IMR-90 (cell line): ENCODE measurements around the gene TMX3. TPM values are rescaled to one million over a fixed set of nuclear protein-coding genes. Genes with fewer than 3 reads are reported as not detected.

Experiments
- ATAC-seq: fragments of 200-7000 bp; cut with Tn5 transposase; 2 replicates; pipeline ENCODE4 v1.9.1; 2020; ENCODE audit warnings: low read depth, mild to moderate bottlenecking, moderate library complexity
- BruUV-seq: library from RNA; stranded (reverse); fragments of 400-500 nt; replicated peaks from 2 replicates; lab custom pipeline; 2021; lab: Mats Ljungman, UMichigan
- CTCF ChIA-PET: fragments of 300-600 bp; formaldehyde crosslinking; extraction: SDS; loops from one replicate; lab custom pipeline; 2021; ENCODE audit warnings: antibody characterized with exemption; lab: Yijun Ruan, JAX
- POLR2A ChIA-PET: fragments of 300-600 bp; sonication (Branson Sonifier 250); formaldehyde crosslinking; loops from one replicate; lab custom pipeline; 2022; ENCODE audit warnings: antibody characterized with exemption; ENCODE audit not compliant: unreplicated experiment; lab: Charles Lee
- DNase-seq: peaks from one replicate; pipeline ENCODE4 v3.0.0; 2013
- H2AFZ ChIP-seq: replicated peaks from 2 replicates; pipeline ENCODE3; 2013; ENCODE audit warnings: low read length, mild to moderate bottlenecking; ENCODE audit not compliant: poor library complexity
- H2AK5ac ChIP-seq: 2 replicates; pipeline ENCODE4 v1.6.1; 2013; ENCODE audit warnings: low read depth, low read length, inconsistent platforms
- H2AK9ac ChIP-seq: replicated peaks from 2 replicates; pipeline ENCODE3; 2013; ENCODE audit warnings: mild to moderate bottlenecking, low read depth, low read length, moderate library complexity; ENCODE audit not compliant: poor library complexity
- H2BK120ac ChIP-seq: 2 replicates; pipeline ENCODE4 v1.6.1; 2013; ENCODE audit warnings: low read depth, low read length, inconsistent platforms
- H2BK15ac ChIP-seq: 3 replicates; pipeline ENCODE4 v1.6.1; 2013; ENCODE audit warnings: low read depth, low read length, inconsistent platforms
- H2BK20ac ChIP-seq: 2 replicates; pipeline ENCODE4 v1.6.1; 2013; ENCODE audit warnings: low read depth, mild to moderate bottlenecking, inconsistent platforms, low read length, moderate library complexity
- H2BK5ac ChIP-seq: 2 replicates; pipeline ENCODE4 v1.6.1; 2013; ENCODE audit warnings: mild to moderate bottlenecking, low read depth, low read length, inconsistent platforms; ENCODE audit not compliant: poor library complexity, severe bottlenecking
- H3K14ac ChIP-seq: replicated peaks from 2 replicates; pipeline ENCODE4 v1.6.1; 2013; ENCODE audit warnings: low read depth, low read length, inconsistent platforms
- H3K18ac ChIP-seq: 2 replicates; pipeline ENCODE4 v1.6.1; 2013; ENCODE audit warnings: low read depth, low read length, control low read depth
- H3K23ac ChIP-seq: 2 replicates; pipeline ENCODE4 v1.6.1; 2013; ENCODE audit warnings: low read depth, low read length, inconsistent platforms
- H3K27ac ChIP-seq: 2 replicates; pipeline ENCODE4 v1.5.1; 2013; ENCODE audit warnings: mild to moderate bottlenecking, control low read depth, low read length; ENCODE audit not compliant: insufficient read depth
- H3K27me3 ChIP-seq: 2 replicates; pipeline ENCODE4 v1.6.1; 2013; ENCODE audit warnings: low read length; ENCODE audit not compliant: control insufficient read depth, insufficient read depth
- H3K36me3 ChIP-seq: 2 replicates; pipeline ENCODE4 v1.6.1; 2013; ENCODE audit warnings: low read length, mixed read lengths; ENCODE audit not compliant: control insufficient read depth, insufficient read depth
- H3K4ac ChIP-seq: 2 replicates; pipeline ENCODE4 v1.6.1; 2013; ENCODE audit warnings: low read depth, low read length, inconsistent platforms
- H3K4me1 ChIP-seq: 2 replicates; pipeline ENCODE4 v1.6.1; 2013; ENCODE audit warnings: low read length, mixed read lengths; ENCODE audit not compliant: control insufficient read depth, insufficient read depth
- H3K4me2 ChIP-seq: 2 replicates; pipeline ENCODE4 v1.6.1; 2013; ENCODE audit warnings: low read depth, mild to moderate bottlenecking, control low read depth, low read length, moderate library complexity
- H3K4me3 ChIP-seq: 2 replicates; pipeline ENCODE4 v1.5.1; 2013; ENCODE audit warnings: low read depth, mild to moderate bottlenecking, control low read depth, low read length, moderate library complexity; ENCODE audit not compliant: insufficient read depth
- H3K56ac ChIP-seq: 2 replicates; pipeline ENCODE4 v1.6.1; 2013; ENCODE audit warnings: low read length, inconsistent platforms; ENCODE audit not compliant: insufficient read depth; ENCODE audit errors: extremely low read depth
- H3K79me1 ChIP-seq, 2 experiments: 2 replicates each; pipeline ENCODE4 v1.6.1; 2013; ENCODE audit warnings: low read length in 2 of 2, inconsistent platforms in 1 of 2, low read depth in 1 of 2
- H3K9ac ChIP-seq: 2 replicates; pipeline ENCODE4 v1.6.1; 2013; ENCODE audit warnings: low read depth, low read length, control low read depth
- H3K9me1 ChIP-seq: 2 replicates; pipeline ENCODE4 v1.6.1; 2013; ENCODE audit warnings: low read length, inconsistent platforms; ENCODE audit not compliant: insufficient read depth
- H3K9me3 ChIP-seq: 2 replicates; pipeline ENCODE4 v1.6.1; 2013; ENCODE audit warnings: low read length; ENCODE audit not compliant: control insufficient read depth, insufficient read depth
- H4K20me1 ChIP-seq: 2 replicates; pipeline ENCODE4 v1.6.1; 2013; ENCODE audit warnings: low read length, inconsistent platforms; ENCODE audit not compliant: insufficient read depth
- H4K5ac ChIP-seq: 2 replicates; pipeline ENCODE4 v1.6.1; 2013; ENCODE audit warnings: mild to moderate bottlenecking, low read depth, low read length, control low read depth
- H4K8ac ChIP-seq, 2 experiments: 2 replicates each; pipeline ENCODE4 v1.6.1; 2013; ENCODE audit warnings: low read depth in 2 of 2, low read length in 2 of 2, control low read depth in 1 of 2, inconsistent platforms in 1 of 2
- H4K91ac ChIP-seq: 2 replicates; pipeline ENCODE4 v1.6.1; 2013; ENCODE audit warnings: low read depth, low read length, inconsistent platforms; ENCODE audit not compliant: insufficient read depth
- BHLHE40 ChIP-seq: fragments of 150-350 bp; IDR thresholded peaks from 2 replicates; pipeline ENCODE4 v1.6.1; 2016; ENCODE audit warnings: mild to moderate bottlenecking, low read depth, low read length
- CEBPB ChIP-seq: IDR thresholded peaks from 2 replicates; pipeline ENCODE4 v1.6.1; 2012; ENCODE audit warnings: low read depth, low read length, improper control_type of control experiment
- CHD1 ChIP-seq: IDR thresholded peaks from 2 replicates; pipeline ENCODE4 v1.6.1; 2012; ENCODE audit warnings: low read depth, low read length, improper control_type of control experiment
- FOS ChIP-seq: fragments of 150-350 bp; IDR thresholded peaks from 2 replicates; pipeline ENCODE4 v1.6.1; 2016; ENCODE audit warnings: low read depth, low read length
- MAFK ChIP-seq: IDR thresholded peaks from 2 replicates; pipeline ENCODE4 v1.6.1; 2012; ENCODE audit warnings: low read depth, low read length, improper control_type of control experiment
- MAZ ChIP-seq: IDR thresholded peaks from 2 replicates; pipeline ENCODE4 v1.6.1; 2012; ENCODE audit warnings: low read depth, mild to moderate bottlenecking, low read length, improper control_type of control experiment, moderate library complexity, borderline replicate concordance
- MXI1 ChIP-seq: IDR thresholded peaks from 2 replicates; pipeline ENCODE4 v1.6.1; 2012; ENCODE audit warnings: low read depth, mild to moderate bottlenecking, low read length, moderate library complexity, borderline replicate concordance
- NFE2L2 ChIP-seq: fragments of 150-350 bp; IDR thresholded peaks from 2 replicates; pipeline ENCODE4 v1.6.1; 2016; ENCODE audit warnings: low read depth, mild to moderate bottlenecking, low read length
- POLR2A ChIP-seq: IDR thresholded peaks from 2 replicates; pipeline ENCODE4 v1.6.1; 2012; ENCODE audit warnings: mild to moderate bottlenecking, low read depth, low read length
- RAD21 ChIP-seq: IDR thresholded peaks from 2 replicates; pipeline ENCODE4 v1.6.1; 2012; ENCODE audit warnings: low read length, improper control_type of control experiment
- RCOR1 ChIP-seq: IDR thresholded peaks from 2 replicates; pipeline ENCODE4 v1.6.1; 2012; ENCODE audit warnings: mild to moderate bottlenecking, low read length, improper control_type of control experiment; ENCODE audit not compliant: insufficient replicate concordance
- RFX5 ChIP-seq: IDR thresholded peaks from 2 replicates; pipeline ENCODE4 v1.8.0; 2012; ENCODE audit warnings: low read depth, mild to moderate bottlenecking, low read length, moderate library complexity
- SMC3 ChIP-seq: fragments of 150-350 bp; IDR thresholded peaks from 2 replicates; pipeline ENCODE4 v1.6.1; 2016; ENCODE audit warnings: low read depth, mild to moderate bottlenecking, antibody characterized with exemption, low read length, moderate library complexity
- WGBS, 2 experiments: methylation state at CpG; one replicate each; pipeline versions ENCODE4 v1.1.5 to v1.1.7; 2013; ENCODE audit warnings: missing lambda C conversion rate in 2 of 2; ENCODE audit not compliant: insufficient read length in 1 of 2; ENCODE audit errors: extremely low coverage in 2 of 2; 5-methylcytosine and 5-hydroxymethylcytosine counted together
- dilution Hi-C: fragments of 300-500 bp; cut with HindIII; formaldehyde crosslinking; loops from one replicate; pipeline ENCODE4 v1.14.3; 2018; ENCODE audit warnings: low sequenced_read_pairs; ENCODE audit not compliant: unreplicated experiment
- in situ Hi-C: fragments of 300-500 bp; cut with MboI; formaldehyde crosslinking; loops from 3 replicates; pipeline ENCODE4 v1.14.3; 2019; ENCODE audit warnings: low sequenced_read_pairs, inconsistent platforms, mixed read lengths
- intact Hi-C: fragments of 100-400 bp; cut with micrococcal nuclease; formaldehyde crosslinking; loops from 2 replicates; pipeline ENCODE4 v1.10.0; 2022
- polyA plus RNA-seq, 3 experiments: library from polyadenylated mRNA; depleted of rRNA; stranded (reverse); fragments of >200 nt; gene quantifications; 2 replicates each; pipeline ENCODE4 v1.2.3, GENCODE V29; 2012; ENCODE audit warnings: low replicate concordance in 1 of 3
- total RNA-seq: library from RNA; depleted of rRNA; stranded (reverse); fragments of >200 nt; gene quantifications from 2 replicates; pipeline ENCODE4 v1.2.3, GENCODE V29; 2012
- TF ChIP-seq, protein P1 (sequence below): fragments of 150-350 bp; IDR thresholded peaks from 2 replicates; pipeline ENCODE4 v1.6.1; 2016; ENCODE audit warnings: low read depth, mild to moderate bottlenecking, low read length, moderate library complexity, borderline replicate concordance
- TF ChIP-seq, protein P2 (sequence below): conservative IDR thresholded peaks from 2 replicates; pipeline ENCODE4 v1.5.1; 2012; ENCODE audit warnings: mild to moderate bottlenecking, low read depth, low read length, improper control_type of control experiment
- TF ChIP-seq, protein P3 (sequence below): fragments of 150-350 bp; IDR thresholded peaks from 2 replicates; pipeline ENCODE4 v1.6.1; 2017; ENCODE audit warnings: mild to moderate bottlenecking, antibody characterized with exemption, low read length, low read depth

The TMX3 gene
- total and polyA plus RNA-seq, 2 of the 4 experiments (the other 2 are of a cell fraction) = 22.8 to 50.5 TPM

DNA sequence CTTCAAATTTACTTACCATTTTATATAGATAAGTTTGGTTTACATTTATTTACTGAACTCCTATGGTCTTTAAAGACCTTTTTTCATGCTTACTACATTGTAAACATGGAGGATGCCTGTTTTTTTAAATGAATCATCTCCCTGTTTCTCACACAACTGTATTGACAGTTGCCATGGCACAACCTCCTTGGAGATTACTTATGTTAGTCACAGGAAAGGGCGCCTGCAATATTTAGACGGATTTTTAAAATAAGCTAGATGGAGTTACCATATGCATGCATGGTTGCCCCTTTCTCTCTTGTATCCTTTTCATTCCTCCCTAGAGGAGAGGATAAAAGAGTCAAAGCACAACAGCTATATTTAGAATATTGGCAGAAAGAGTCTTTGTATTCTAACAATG, 48.2 kb upstream of the TMX3 start:
- no peak overlapping the region for H3K4me2 ChIP-seq
- H2BK20ac ChIP-seq = no peak overlapping the region
- no peak overlapping the region for H4K91ac ChIP-seq
- no peaks in the 10 kb centered on the region for H3K4me1 ChIP-seq
- no peak overlapping the region for H4K5ac ChIP-seq
- ChIA-PET CTCF (interaction anchor here (0.7 kb wide), 1 partner anchor 41 kb away, joined by 3 read pairs; no protein-coding TSS in a partner anchor), POLR2A (no interaction called here)
- H3K36me3 ChIP-seq = no peaks in the 10 kb centered on the region
- H3K4ac ChIP-seq = no peak overlapping the region
- H3K14ac ChIP-seq = no peak overlapping the region; the same call in 1 of the 2 replicates
- H2BK5ac ChIP-seq = no peak overlapping the region
- ATAC-seq (no peak), DNase-seq (peak; percentile 41)
- intact Hi-C loops (no loop called here), dilution Hi-C loops (no loop called here), in situ Hi-C loops (no loop called here)
- WGBS, 2 experiments = no CpG with 5 or more reads among the region's 2 CpGs
- no peaks in the 10 kb centered on the region for H3K79me1 ChIP-seq
- no peak overlapping the region for H3K56ac ChIP-seq
- no peak overlapping the region for H3K4me3 ChIP-seq
- BruUV-seq = no TSS peak
- no peak overlapping the region for H2BK120ac ChIP-seq
- H3K9me1 ChIP-seq = no peaks in the 10 kb centered on the region
- TF ChIP-seq, protein P1, sequence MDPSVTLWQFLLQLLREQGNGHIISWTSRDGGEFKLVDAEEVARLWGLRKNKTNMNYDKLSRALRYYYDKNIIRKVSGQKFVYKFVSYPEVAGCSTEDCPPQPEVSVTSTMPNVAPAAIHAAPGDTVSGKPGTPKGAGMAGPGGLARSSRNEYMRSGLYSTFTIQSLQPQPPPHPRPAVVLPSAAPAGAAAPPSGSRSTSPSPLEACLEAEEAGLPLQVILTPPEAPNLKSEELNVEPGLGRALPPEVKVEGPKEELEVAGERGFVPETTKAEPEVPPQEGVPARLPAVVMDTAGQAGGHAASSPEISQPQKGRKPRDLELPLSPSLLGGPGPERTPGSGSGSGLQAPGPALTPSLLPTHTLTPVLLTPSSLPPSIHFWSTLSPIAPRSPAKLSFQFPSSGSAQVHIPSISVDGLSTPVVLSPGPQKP = no peak
- TF ChIP-seq, protein P2, sequence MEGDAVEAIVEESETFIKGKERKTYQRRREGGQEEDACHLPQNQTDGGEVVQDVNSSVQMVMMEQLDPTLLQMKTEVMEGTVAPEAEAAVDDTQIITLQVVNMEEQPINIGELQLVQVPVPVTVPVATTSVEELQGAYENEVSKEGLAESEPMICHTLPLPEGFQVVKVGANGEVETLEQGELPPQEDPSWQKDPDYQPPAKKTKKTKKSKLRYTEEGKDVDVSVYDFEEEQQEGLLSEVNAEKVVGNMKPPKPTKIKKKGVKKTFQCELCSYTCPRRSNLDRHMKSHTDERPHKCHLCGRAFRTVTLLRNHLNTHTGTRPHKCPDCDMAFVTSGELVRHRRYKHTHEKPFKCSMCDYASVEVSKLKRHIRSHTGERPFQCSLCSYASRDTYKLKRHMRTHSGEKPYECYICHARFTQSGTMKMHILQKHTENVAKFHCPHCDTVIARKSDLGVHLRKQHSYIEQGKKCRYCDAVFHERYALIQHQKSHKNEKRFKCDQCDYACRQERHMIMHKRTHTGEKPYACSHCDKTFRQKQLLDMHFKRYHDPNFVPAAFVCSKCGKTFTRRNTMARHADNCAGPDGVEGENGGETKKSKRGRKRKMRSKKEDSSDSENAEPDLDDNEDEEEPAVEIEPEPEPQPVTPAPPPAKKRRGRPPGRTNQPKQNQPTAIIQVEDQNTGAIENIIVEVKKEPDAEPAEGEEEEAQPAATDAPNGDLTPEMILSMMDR = no peak
- no peak for TF ChIP-seq POLR2A
- TF ChIP-seq CHD1 = no peak
- no peak for TF ChIP-seq MAZ
- TF ChIP-seq NFE2L2 = no peak
- TF ChIP-seq MAFK = no peak
- TF ChIP-seq, protein P3, sequence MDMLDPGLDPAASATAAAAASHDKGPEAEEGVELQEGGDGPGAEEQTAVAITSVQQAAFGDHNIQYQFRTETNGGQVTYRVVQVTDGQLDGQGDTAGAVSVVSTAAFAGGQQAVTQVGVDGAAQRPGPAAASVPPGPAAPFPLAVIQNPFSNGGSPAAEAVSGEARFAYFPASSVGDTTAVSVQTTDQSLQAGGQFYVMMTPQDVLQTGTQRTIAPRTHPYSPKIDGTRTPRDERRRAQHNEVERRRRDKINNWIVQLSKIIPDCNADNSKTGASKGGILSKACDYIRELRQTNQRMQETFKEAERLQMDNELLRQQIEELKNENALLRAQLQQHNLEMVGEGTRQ = no peak
- no peak for TF ChIP-seq SMC3
- TF ChIP-seq BHLHE40 = no peak
- no peak for TF ChIP-seq RFX5
- no peak for TF ChIP-seq MXI1
- no peak for TF ChIP-seq CEBPB
- no peak for TF ChIP-seq RAD21
- TF ChIP-seq FOS = no peak
- TF ChIP-seq RCOR1 = no peak
- H4K20me1 ChIP-seq = no peaks in the 10 kb centered on the region
- H3K23ac ChIP-seq = no peak overlapping the region
- H3K9ac ChIP-seq = no peak overlapping the region
- no peak overlapping the region for H2AK5ac ChIP-seq
- H3K9me3 ChIP-seq = peaks cover 4% of the 10 kb centered on the region; the same call in 1 of the 2 replicates
- no peak overlapping the region for H4K8ac ChIP-seq
- no peak overlapping the region for H2BK15ac ChIP-seq
- no peak overlapping the region for H3K27ac ChIP-seq
- H2AFZ ChIP-seq = no peak overlapping the region
- H3K18ac ChIP-seq = no peak overlapping the region
- H3K27me3 ChIP-seq = no peaks in the 10 kb centered on the region
- H2AK9ac ChIP-seq = no peak overlapping the region
